Immature natural killer cell (primary cell): ENCODE measurements around the gene MAP2K4. TPM values are rescaled to one million over a fixed set of nuclear protein-coding genes. Genes with fewer than 3 reads are reported as not detected.

Experiments
- DNase-seq, 3 donors: peaks; one replicate each; pipeline ENCODE4 v3.0.0; 2022; ENCODE audit warnings: mixed read lengths in 1 of 3
- H3K27ac Mint-ChIP-seq, 6 donors: one replicate each; pipeline ENCODE4 v1.8.0; 2020; ENCODE audit warnings: mixed read lengths in 6 of 6, mild to moderate bottlenecking in 5 of 6, inconsistent platforms in 4 of 6, moderate library complexity in 3 of 6
- H3K27me3 Mint-ChIP-seq, 3 donors: one replicate each; pipeline ENCODE4 v1.8.0; 2020 to 2021; ENCODE audit warnings: low read depth in 3 of 3, mild to moderate bottlenecking in 3 of 3, mixed read lengths in 3 of 3, moderate library complexity in 3 of 3, inconsistent platforms in 1 of 3
- H3K36me3 Mint-ChIP-seq, 3 donors: one replicate each; pipeline ENCODE4 v1.8.0; 2020; ENCODE audit warnings: mixed read lengths in 3 of 3, inconsistent platforms in 2 of 3, mild to moderate bottlenecking in 2 of 3
- H3K4me1 Mint-ChIP-seq, 2 donors: one replicate each; pipeline ENCODE4 v1.8.0; 2020; ENCODE audit warnings: inconsistent platforms in 2 of 2, mild to moderate bottlenecking in 2 of 2, mixed read lengths in 2 of 2, moderate library complexity in 1 of 2
- H3K4me3 Mint-ChIP-seq, 5 donors: one replicate each; pipeline ENCODE4 v1.8.0; 2020; ENCODE audit warnings: mild to moderate bottlenecking in 5 of 5, mixed read lengths in 5 of 5, inconsistent platforms in 3 of 5, moderate library complexity in 3 of 5
- H3K9me3 Mint-ChIP-seq, 6 donors: one replicate each; pipeline ENCODE4 v1.8.0; 2020; ENCODE audit warnings: mild to moderate bottlenecking in 6 of 6, mixed read lengths in 6 of 6, inconsistent platforms in 4 of 6, moderate library complexity in 3 of 6
- polyA plus RNA-seq, 3 donors: library from polyadenylated mRNA; unstranded; fragments of 300-500 nt; fragmentation: Illumina TruSeq; gene quantifications; one replicate each; pipeline ENCODE4 v1.2.3, GENCODE V29; 2021

MAP2K4 gene
- polyA plus RNA-seq, 3 donors from 2014 or later: 21.2 to 29.5 (median 26.2) TPM

- no peak for DNase-seq
These were observed 27.2 kb downstream of the MAP2K4 start for GRCh38 chr17:12047681-12048376.

DNA sequence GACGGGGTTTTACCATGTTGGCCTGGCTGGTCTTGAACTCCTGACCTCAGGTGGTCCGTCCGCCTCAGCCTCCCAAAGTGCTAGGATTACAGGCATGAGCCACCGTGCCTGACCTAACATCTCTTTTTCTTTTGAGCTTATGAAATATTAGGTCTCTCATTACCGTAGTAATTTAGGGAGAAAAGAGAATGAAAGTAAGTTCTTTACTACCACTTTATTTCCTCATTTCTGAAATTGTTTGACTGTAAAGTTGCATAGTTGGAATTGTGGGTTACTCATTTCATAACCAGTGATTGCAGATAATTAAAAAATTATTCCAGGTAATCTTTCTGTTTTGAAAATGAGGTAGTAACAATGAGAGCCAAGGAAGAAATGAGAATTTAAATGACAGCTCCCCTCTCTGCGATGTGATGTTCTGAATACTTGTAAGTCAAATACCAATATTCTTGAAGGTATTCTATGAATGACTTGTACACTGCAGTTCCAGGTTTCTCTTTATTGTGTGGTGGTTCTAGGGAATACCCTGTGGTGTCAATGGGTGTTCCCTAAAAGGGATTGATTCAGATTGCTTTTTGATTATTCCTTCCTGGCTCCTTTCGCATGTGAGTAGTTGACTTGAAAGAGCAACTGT is 28.3 kb downstream of the MAP2K4 start:
- peaks cover 0 to 3% (median 2%) of the 10 kb centered on the region in 3 donors for H3K27me3 Mint-ChIP-seq
- peaks cover 67 to 95% of the 10 kb centered on the region in 2 donors for H3K4me1 Mint-ChIP-seq
- DNase-seq: no peak
- no peak overlapping the region for H3K4me3 Mint-ChIP-seq
- H3K9me3 Mint-ChIP-seq: no peaks in the 10 kb centered on the region
- peak overlapping the region in 2 of 6 donors; percentile 4 to 26 for H3K27ac Mint-ChIP-seq
- H3K36me3 Mint-ChIP-seq: no peaks in the 10 kb centered on the region

More at GRCh38 chr17:12047681-12048376, 27.2 kb downstream of the MAP2K4 start:
- no peak overlapping the region for H3K4me3 Mint-ChIP-seq
- H3K4me1 Mint-ChIP-seq: peaks cover 62 to 93% of the 10 kb centered on the region in 2 donors
- peaks cover 0 to 3% (median 2%) of the 10 kb centered on the region in 3 donors for H3K27me3 Mint-ChIP-seq
- no peaks in the 10 kb centered on the region for H3K36me3 Mint-ChIP-seq
- no peaks in the 10 kb centered on the region for H3K9me3 Mint-ChIP-seq
- no peak overlapping the region for H3K27ac Mint-ChIP-seq

DNA sequence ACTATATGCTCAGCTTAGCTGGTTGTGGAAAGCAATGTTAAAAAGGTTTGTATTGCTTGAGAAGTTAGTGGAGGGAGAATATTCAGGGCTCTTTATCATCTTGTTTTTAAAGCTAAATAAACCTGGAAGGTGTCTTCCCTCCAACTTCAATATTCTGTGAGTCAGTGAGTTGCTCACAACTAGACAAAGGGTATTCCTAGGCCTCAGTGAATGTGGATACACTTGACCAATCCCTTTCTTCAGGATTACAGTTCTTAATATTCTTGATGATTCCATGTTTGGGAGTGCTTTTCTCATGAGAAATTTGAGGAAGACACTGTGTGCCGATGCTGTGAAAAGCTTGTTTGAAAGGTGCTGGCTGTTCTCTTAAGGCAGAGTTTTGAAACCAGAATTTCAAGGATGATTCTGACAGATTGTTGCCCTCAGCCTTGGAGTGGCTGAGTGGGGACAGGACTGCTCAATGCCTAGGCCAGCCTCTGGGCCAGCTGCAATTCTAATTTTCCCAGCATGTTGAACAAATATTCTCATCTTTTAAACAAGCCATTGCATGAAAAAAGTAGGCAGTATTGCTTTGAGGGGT is 30.1 kb downstream of the MAP2K4 start:
- no peak for DNase-seq
- H3K27ac Mint-ChIP-seq: peak overlapping the region in 1 of 6 donors; percentile 27
- H3K4me1 Mint-ChIP-seq: peaks cover 66 to 95% of the 10 kb centered on the region in 2 donors
- no peaks in the 10 kb centered on the region for H3K36me3 Mint-ChIP-seq
- no peaks in the 10 kb centered on the region for H3K9me3 Mint-ChIP-seq
- no peak overlapping the region for H3K4me3 Mint-ChIP-seq
- peaks cover 0 to 3% (median 0%) of the 10 kb centered on the region in 3 donors for H3K27me3 Mint-ChIP-seq

GRCh38 chr17:12053552-12053951 is 32.9 kb downstream of the MAP2K4 start:
- Mint-ChIP-seq H3K27me3 (no peaks in the 10 kb centered on the region), H3K4me3 (peak overlapping the region in 3 of 5 donors; percentile 23 to 57 (median 47)), H3K27ac (peak overlapping the region in 4 of 6 donors; percentile 4 to 85 (median 72)), H3K4me1 (peaks cover 60 to 94% of the 10 kb centered on the region in 2 donors), H3K9me3 (no peaks in the 10 kb centered on the region), H3K36me3 (no peaks in the 10 kb centered on the region)
- no peak for DNase-seq

DNA sequence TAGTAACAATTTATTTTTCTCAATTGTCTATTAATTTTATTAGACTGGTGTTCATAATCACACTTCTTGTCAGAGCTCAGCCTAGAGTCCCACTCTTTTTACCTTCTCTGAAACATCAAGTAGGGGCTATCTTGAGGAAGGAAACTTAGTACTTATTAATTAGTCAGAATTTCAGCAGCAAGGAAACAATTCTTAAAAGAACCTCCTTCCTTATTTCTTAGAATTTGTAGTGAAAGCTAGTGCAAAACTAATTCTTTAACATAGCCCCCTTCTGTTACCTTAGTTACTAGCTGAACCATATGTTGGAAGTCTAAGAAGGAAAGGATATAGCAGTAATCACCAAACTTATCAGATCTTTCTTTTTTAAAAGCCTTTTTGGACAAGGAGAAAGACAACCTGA is 35.2 kb downstream of the MAP2K4 start:
- no peak for DNase-seq
- peaks cover 0 to 11% (median 6%) of the 10 kb centered on the region in 3 donors for H3K36me3 Mint-ChIP-seq
- peak overlapping the region in 1 of 5 donors; percentile 10 for H3K4me3 Mint-ChIP-seq
- H3K9me3 Mint-ChIP-seq: no peaks in the 10 kb centered on the region
- peak overlapping the region in 3 of 6 donors; percentile 14 to 37 (median 23) for H3K27ac Mint-ChIP-seq
- peaks cover 50 to 97% of the 10 kb centered on the region in 2 donors for H3K4me1 Mint-ChIP-seq
- peaks cover 0 to 3% (median 0%) of the 10 kb centered on the region in 3 donors for H3K27me3 Mint-ChIP-seq

DNA sequence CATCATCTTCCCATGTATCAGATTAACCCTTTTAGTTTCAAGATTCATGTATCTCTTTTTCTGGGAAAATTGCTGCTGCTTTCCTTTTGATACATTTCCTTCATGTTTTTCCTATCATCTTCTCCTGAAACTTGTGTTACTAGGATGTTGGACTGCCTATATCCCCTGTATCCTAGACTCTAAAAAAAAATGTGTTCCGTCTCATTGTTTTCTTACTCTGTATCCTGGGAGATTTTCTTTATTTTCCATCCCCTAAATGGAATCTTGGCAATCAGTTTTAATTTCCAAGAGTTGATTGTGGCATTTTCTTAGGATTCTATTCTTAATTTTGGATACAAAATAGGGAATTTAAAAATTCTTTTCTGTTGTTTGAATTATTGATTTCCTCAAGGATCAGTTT is 36.8 kb downstream of the MAP2K4 start:
- DNase-seq: no peak
- H3K4me1 Mint-ChIP-seq: peaks cover 41 to 93% of the 10 kb centered on the region in 2 donors
- H3K36me3 Mint-ChIP-seq: peaks cover 0 to 18% (median 8%) of the 10 kb centered on the region in 3 donors
- H3K4me3 Mint-ChIP-seq: no peak overlapping the region
- H3K27ac Mint-ChIP-seq: no peak overlapping the region
- no peaks in the 10 kb centered on the region for H3K9me3 Mint-ChIP-seq
- H3K27me3 Mint-ChIP-seq: peaks cover 0 to 3% (median 0%) of the 10 kb centered on the region in 3 donors

GRCh38 chr17:12058535-12058934 is 37.9 kb downstream of the MAP2K4 start:
- no peak for DNase-seq
- Mint-ChIP-seq H3K4me1 (peaks cover 33 to 83% of the 10 kb centered on the region in 2 donors), H3K27me3 (peaks cover 0 to 3% (median 0%) of the 10 kb centered on the region in 3 donors), H3K4me3 (no peak overlapping the region), H3K9me3 (no peaks in the 10 kb centered on the region), H3K27ac (no peak overlapping the region), H3K36me3 (peaks cover 4 to 22% (median 8%) of the 10 kb centered on the region in 3 donors)

DNA sequence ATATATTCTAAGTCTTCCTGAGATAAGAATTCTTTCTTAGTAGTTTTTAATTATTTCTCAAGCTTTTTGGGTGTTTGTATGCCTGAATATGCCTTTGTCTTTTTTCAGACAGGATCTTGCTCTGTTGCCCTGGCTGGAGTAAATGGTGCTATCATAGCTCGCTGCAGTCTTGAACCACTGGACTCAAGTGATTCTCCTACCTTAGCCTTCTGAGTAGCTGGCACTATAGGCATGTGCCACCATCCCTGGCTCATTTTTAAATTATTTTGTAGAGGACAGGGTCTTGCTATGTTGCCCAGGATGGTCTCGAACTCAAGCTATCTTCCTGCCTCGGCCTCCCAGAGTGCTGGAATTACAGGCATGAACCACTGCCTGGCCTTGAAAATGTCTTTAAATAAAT is 41.6 kb downstream of the MAP2K4 start:
- H3K36me3 Mint-ChIP-seq: peaks cover 12 to 31% (median 17%) of the 10 kb centered on the region in 3 donors
- no peak for DNase-seq
- no peak overlapping the region for H3K4me3 Mint-ChIP-seq
- peaks cover 11 to 53% of the 10 kb centered on the region in 2 donors for H3K4me1 Mint-ChIP-seq
- H3K27ac Mint-ChIP-seq: no peak overlapping the region
- H3K27me3 Mint-ChIP-seq: peaks cover 0 to 3% (median 0%) of the 10 kb centered on the region in 3 donors
- H3K9me3 Mint-ChIP-seq: no peaks in the 10 kb centered on the region

DNA sequence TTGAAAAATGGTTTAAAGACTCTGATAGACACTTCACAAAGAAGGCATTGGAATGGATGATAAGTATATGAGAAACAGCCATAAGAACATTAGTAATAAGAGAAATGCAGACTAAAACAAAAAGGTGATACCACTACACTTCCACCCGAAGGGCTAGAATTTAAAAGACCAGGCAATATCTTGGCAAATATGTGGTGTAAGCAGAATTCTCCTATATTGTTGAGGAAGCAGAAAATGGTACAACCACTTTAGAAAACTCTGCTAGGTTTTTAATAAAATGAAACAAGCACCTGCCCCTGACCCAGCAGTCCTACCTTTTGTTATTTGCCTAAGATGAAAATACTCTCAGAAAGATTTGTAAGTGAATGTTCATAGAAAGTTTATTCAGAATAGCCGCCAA is 43.7 kb downstream of the MAP2K4 start:
- Mint-ChIP-seq H3K27me3 (peaks cover 0 to 3% (median 0%) of the 10 kb centered on the region in 3 donors), H3K36me3 (peaks cover 12 to 28% (median 17%) of the 10 kb centered on the region in 3 donors), H3K27ac (peak overlapping the region in 1 of 6 donors; percentile 3), H3K9me3 (no peaks in the 10 kb centered on the region), H3K4me3 (no peak overlapping the region), H3K4me1 (peaks cover 5 to 33% of the 10 kb centered on the region in 2 donors)
- no peak for DNase-seq

DNA sequence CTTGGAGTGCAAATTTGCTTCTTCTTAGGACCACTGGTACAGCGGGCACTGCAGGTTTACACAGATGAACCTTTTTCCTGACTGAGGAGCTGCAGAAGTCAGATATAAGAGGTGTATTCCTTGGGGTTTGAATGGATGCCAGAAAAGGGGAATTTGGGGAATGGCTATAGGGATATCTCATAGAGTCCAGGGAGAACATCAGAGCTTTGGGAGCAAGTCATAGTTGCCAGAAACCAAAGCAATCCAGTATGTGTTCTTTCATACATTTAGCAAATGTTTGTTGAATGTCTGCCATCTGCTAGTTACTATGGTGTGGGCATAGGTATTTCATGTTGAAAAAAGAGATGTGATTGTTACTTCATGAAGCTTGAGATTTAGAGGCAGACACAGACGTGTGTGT is 46.8 kb downstream of the MAP2K4 start:
- H3K4me3 Mint-ChIP-seq: no peak overlapping the region
- H3K4me1 Mint-ChIP-seq: peaks cover 0 to 8% of the 10 kb centered on the region in 2 donors
- no peak for DNase-seq
- no peaks in the 10 kb centered on the region for H3K27me3 Mint-ChIP-seq
- H3K27ac Mint-ChIP-seq: no peak overlapping the region
- H3K36me3 Mint-ChIP-seq: peaks cover 10 to 19% (median 14%) of the 10 kb centered on the region in 3 donors
- no peaks in the 10 kb centered on the region for H3K9me3 Mint-ChIP-seq

DNA sequence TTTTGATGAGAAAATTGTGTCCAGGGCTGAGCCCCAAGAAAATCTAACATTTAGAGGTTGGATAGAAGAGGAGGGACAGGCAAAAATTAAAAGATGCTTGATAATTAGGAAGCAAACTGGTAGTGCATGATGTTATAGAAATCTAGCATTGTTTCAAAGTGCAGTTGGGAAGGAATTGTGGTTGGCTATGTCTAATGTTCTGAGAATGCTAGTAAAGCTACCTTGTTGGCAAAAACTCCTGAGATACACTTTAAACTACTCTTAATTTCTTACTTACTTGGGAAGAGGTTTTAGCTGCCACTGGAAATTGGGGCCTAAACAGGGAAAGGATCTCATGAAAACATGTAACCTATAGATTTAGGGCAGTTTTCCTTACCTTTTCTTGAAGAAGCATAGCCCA is 48.3 kb downstream of the MAP2K4 start:
- H3K27ac Mint-ChIP-seq: no peak overlapping the region
- DNase-seq: no peak
- peaks cover 10 to 15% (median 10%) of the 10 kb centered on the region in 3 donors for H3K36me3 Mint-ChIP-seq
- H3K27me3 Mint-ChIP-seq: no peaks in the 10 kb centered on the region
- H3K4me3 Mint-ChIP-seq: no peak overlapping the region
- H3K4me1 Mint-ChIP-seq: peaks cover 0 to 8% of the 10 kb centered on the region in 2 donors
- H3K9me3 Mint-ChIP-seq: no peaks in the 10 kb centered on the region

- H3K27ac Mint-ChIP-seq: no peak overlapping the region
- peaks cover 0 to 14% (median 5%) of the 10 kb centered on the region in 3 donors for H3K36me3 Mint-ChIP-seq
- no peak for DNase-seq
- no peak overlapping the region for H3K4me3 Mint-ChIP-seq
- H3K4me1 Mint-ChIP-seq: peaks cover 0 to 9% of the 10 kb centered on the region in 2 donors
- H3K9me3 Mint-ChIP-seq: no peaks in the 10 kb centered on the region
- H3K27me3 Mint-ChIP-seq: peaks cover 0 to 1% (median 0%) of the 10 kb centered on the region in 3 donors
These were observed 49.9 kb downstream of the MAP2K4 start for GRCh38 chr17:12070561-12070960.

DNA sequence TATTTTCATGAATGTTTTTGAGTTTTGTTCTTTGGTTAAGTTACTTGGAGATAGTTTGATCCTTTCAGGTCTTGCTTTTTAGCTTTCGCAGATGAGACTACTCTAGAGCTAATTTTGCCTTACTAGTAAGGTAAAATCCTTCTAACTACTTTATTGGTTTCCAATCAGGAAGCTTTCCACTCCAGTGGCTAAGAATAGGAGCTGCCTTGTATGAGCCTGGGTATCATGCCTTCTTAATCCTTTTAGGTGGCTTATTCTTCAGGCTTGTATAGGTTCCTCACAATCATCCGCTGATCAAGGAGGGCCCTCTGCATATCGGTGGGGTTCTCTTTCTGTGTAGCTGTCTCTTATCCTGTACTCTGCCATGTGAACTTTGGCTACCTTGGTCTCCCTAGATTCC is 53.7 kb downstream of the MAP2K4 start:
- peaks cover 0 to 3% (median 0%) of the 10 kb centered on the region in 3 donors for H3K27me3 Mint-ChIP-seq
- no peak overlapping the region for H3K4me3 Mint-ChIP-seq
- peaks cover 19 to 36% (median 25%) of the 10 kb centered on the region in 3 donors for H3K36me3 Mint-ChIP-seq
- DNase-seq: no peak
- H3K9me3 Mint-ChIP-seq: no peaks in the 10 kb centered on the region
- H3K4me1 Mint-ChIP-seq: peaks cover 6 to 20% of the 10 kb centered on the region in 2 donors
- no peak overlapping the region for H3K27ac Mint-ChIP-seq

- Mint-ChIP-seq H3K4me1 (peaks cover 23 to 49% of the 10 kb centered on the region in 2 donors), H3K36me3 (peaks cover 23 to 43% (median 38%) of the 10 kb centered on the region in 3 donors), H3K9me3 (no peaks in the 10 kb centered on the region), H3K4me3 (no peak overlapping the region), H3K27me3 (peaks cover 0 to 3% (median 0%) of the 10 kb centered on the region in 3 donors), H3K27ac (peak overlapping the region in 1 of 6 donors; percentile 55)
- DNase-seq: no peak
These were observed 57.1 kb downstream of the MAP2K4 start for GRCh38 chr17:12077773-12078172.
